NCI-H2196 treated with DMSO at 0.1 percent for 48 hours (cell line): ENCODE results near the gene UXS1.
"Not testable (repeated sequence)": the region's sequence is repeated elsewhere in the genome, so short reads cannot be mapped to it uniquely, and the experiment has no call there.

ENCODE experiments used
- DNase-seq: peaks from one replicate; lab custom pipeline; 2025; ENCODE audit not compliant: unreplicated experiment; lab: John Stamatoyannopoulos, UW

The UXS1 gene

DNA sequence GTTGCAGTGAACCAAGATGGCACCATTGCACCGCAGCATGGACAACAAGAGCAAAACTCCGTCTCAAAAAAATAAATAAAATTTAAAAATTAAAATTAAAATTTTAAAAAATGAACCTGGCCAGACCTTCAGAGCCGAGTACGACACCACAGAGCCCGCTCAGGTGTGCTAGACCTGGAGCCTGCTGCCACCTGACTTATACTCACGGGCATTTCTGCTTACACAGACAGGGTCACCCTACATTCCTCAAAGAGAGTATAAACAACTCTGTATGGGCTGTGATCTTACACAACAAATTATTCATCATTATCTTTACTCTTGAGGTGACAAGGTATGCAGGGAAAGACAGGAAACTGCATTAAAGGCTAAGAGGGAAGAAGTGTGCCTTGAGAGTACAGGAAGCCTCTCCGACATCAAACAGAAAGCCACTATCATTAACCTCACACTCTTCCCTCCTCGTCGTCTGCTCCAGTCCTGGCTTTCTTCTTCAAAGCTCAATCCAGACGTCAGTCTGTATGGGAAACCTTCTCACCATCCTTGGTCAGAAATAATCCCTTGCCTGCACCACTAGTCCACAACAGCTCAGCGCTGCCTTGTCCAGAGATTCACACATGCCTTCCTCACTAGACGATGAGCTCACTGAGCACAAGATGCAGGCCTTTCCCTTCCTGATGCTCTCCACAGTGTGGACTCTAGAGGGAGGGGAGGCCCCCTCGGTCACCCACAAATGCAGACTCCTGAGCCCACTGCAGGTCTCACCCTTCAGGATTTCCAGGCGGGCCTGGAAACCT is 56.2 kb downstream of the UXS1 start:
- DNase-seq, result no peak

DNA sequence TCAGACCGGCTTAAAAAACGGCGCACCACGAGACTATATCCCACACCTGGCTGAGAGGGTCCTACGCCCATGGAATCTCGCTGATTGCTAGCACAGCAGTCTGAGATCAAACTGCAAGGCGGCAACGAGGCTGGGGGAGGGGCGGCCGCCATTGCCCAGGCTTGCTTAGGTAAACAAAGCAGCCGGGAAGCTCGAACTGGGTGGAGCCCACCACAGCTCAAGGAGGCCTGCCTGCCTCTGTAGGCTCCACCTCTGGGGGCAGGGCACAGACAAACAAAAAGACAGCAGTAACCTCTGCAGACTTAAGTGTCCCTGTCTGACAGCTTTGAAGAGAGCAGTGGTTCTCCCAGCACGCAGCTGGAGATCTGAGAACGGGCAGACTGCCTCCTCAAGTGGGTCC is 62.9 kb downstream of the UXS1 start:
- DNase-seq, result not testable (repeated sequence)

DNA sequence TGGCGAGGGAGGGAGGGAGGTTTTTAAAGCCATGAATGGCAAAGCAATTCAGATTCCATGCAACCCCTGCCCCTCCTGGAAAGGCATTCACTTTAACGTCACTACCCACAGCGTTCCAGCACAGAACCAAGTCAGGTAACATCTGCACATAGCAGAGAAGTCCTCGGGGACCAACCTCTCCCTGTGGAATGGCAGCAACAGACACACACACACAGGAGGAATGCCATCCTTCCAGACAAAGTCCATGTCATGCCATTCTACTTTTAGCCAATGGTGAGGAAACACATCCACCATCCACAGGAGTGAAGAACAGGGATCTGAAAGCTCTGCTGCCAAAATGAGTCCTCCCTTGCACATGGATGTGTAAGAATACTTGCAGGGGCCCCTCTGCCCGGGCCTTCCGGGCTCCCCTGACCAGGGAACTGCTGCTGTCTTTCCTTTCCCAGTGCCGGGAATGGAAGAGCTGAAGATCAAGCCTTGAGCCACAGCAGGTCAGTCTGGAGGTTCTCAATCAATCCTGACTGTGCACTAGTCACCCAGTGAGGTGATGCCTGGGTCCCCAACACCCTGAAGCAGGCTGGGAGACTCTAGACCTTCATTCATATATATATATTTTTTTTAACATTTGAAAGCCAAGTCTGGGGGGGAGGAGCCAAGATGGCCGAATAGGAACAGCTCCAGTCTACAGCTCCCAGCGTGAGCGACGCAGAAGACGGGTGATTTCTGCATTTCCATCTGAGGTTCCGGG is 63.7 kb downstream of the UXS1 start:
- no peak for DNase-seq

DNA sequence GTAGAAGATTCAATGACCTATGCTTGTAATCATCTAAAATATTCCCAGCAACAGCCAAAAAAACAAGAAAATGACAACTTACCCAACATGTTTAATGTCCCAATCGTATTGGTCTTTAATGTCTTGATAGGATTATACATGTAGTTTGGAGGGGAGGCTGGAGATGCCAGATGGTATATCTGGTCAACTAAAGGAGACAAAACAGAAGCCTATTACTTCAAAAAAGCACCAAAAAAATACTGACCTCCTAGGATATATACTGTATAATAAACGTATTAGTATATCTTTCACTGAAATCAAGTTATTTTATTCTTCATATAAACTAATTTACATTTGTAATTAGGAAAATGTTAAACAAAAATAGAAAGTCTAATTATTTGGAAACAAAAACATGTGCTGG is 64.5 kb downstream of the UXS1 start:
- no peak for DNase-seq

DNA sequence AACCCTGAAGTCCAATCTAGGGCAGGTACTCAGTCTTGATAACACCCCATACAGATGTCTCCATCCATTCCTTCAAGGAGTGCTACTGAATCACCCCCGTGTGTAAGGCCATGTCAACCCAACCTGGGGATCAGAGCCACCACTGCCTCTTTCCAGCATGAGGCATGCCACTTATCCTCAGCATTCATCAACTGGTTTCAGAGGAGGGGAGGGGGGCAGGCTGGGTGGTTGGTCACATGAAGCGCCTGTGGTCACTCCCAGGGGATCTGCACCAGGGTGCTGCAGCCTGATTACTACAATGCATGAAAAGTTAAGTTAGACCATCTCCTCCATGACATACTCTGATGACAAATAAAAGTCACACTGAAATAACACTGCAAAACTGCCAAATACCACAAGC is 65.0 kb downstream of the UXS1 start:
- DNase-seq, result no peak

DNA sequence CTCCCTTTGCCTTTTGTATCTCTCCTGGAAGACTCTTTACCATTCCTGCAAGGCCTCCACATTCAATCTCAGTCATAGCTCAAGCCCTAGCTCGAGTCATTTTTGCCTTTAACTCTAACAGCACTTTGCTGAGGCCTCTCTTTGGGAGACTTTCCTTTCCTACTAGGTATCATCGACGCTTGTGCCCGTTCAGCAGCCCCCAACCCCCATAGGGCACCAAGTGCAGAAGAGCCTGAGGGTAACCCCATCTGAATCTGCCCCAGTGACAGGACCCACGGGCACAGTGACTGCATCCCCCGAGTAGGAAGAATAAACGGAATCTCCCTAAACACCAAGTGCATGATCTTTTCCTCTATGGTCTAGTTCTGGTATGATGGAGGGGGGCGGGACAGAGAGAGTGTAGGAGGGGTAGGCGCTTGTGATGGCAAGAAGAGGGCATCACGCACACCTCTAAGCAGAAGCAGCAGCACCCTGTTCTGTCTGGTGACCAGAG is 66.3 kb downstream of the UXS1 start:
- no peak for DNase-seq

DNA sequence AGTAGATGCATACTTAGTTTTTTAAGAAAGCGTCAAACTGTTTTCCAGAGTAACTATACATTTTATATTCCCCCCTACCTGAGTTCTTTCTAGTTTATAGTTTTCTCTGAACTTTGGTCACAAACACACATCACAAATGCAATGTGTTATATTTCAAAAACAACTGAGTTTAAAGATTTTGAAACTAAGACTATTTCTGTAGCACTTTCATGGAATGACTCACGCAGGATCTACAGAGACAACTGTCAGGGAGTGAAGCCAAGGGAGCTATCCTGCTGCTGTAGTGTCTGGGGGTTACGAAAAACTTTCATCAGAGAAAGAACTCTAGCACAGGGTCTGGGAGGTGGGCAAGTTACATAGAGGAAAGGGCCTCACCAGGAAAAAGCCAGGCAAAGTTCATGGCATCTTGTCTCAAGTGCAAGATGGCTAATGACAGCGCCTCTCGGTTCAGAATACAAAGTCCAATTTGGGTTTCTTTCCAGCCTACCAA is 66.8 kb downstream of the UXS1 start:
- DNase-seq, result no peak

DNA sequence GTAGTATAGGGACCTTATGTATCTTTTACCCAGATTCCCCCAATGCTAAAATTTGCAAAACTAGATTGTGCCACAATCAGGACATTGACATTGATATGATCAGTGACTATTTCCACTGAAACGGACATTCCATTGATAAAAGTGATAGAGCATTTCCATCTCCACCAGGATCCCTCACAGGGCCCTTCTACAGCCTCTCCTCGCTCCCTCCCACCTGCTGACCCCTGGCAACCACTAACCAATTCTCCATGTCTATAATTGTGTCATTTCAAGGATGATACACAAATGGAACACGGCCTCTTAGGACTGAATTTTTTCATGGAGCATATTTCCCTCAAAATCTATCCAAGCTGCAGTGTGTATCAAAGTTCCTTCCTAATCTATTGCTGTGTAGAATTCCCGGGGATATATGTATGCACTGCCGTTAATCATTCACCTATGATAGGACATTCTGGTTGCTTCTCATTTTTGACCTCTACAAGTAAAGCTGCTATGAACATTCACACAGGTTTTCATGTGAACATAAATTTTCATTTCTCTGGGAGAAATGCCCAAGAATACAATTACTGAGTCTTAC is 67.3 kb downstream of the UXS1 start:
- DNase-seq, result no peak

DNA sequence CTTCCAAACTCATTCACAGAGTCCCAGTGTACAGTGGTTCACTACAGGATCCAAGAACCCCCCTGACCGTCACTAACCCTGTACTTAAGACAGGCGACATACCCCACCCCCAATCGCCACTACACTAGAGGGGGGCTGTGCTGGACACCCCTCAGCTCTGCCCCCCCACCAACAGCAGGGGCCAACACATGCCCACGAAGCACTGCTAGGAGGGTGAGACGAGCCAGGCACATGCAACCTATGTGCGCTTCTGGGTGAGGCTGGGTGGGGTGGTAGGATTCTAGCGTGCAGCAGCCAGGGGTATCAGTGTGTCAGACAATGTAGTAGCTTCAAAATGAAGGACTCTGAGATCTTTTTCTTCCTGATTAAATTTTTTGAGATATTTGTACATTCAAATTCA is 67.8 kb downstream of the UXS1 start:
- DNase-seq, result no peak

DNA sequence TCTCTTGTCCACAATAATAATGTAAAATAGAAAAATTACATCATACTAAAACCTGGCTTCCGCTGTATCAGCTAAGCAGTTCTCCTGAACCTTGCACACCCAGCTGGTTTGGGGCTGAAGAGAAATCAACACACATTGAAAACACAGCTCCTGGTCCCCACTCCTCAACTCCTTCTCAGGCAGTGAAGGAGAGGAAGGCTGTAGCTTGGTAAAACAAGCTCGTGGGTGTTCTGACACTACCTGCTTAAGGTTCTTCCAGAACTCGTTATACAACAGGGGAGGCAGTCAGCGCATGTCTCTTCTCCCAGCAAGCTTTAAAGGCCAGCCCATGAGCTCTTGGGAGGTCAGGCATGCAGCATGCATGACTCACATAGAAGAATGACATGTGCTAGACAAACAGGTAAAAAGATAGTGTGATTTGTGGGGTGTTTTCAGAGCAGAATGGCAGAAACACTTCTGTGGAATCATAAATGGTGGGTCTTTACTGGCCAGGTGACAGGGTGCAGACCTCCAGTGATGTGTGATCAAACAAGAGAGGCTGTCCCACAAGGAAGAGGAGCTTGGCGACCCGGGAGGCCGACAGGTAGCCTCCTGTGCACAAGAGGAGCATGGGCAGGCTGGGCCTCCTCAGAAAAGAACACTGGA is 69.1 kb downstream of the UXS1 start:
- no peak for DNase-seq

DNA sequence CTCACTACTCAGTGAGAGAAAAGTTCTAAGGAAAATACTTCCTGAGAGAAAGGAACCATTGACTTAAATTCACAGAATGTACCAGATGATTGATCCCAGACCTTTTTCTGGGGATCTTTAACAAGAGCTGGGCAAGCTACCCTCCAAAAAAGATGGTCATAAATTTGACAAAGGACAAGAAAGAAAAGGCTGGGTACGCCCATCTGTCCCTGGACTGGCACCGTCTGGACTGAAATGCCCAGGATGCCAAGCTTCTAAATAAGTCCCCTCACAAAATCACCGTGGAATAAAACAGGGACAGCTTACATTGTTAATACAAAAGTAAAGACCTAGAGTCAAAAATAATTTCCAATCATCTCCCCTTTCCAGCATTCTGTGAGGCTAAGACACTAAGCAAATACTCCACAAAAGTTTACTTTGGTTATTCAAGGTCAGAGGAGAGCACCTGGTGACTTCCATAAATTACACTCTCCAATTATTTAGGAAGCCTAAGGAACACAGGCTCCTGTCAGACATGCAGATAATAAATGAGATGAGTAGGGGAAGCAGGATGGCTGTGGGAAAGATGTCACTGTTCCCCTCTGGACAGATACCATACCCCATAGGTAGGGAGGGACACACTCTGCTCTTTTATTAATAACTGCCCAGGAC is 69.9 kb downstream of the UXS1 start:
- DNase-seq, result no peak

DNA sequence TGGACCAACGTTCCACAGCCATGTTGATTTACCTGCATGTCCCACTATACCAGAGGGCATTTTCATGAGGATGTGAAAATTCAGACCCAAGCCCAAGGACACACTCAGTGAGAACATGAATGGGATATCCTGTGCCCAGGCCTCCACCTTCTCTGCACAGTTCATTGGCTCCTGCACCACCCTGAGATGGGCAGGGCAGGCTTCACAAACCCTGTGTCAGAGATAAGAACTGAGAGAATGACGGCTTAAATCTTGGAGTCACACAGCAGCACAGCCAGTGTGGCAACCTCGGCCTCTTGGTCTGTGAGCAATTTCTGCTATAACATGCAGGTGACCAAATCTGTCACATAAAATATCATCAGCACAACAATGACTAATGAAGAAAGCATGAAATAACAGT is 71.9 kb downstream of the UXS1 start:
- no peak for DNase-seq

DNA sequence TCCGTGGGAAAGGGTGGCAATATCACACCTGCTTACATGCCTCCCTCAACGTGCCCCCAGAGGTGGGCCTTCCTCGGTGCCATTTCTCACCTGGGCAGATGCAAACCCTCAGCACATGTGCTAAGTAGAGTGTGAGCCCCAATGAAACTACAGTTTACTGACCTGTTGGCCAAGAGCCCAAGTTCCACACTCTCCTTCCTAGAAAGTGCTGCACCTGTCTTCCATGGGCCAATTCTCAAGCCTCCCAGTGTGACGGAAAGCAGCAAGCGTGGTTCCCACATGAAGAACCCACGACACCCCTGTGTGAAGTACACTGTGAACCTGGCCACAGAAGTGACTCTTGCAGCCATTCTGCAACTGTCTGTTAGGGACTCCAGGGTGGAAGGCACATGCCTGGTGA is 73.7 kb downstream of the UXS1 start:
- no peak for DNase-seq

DNA sequence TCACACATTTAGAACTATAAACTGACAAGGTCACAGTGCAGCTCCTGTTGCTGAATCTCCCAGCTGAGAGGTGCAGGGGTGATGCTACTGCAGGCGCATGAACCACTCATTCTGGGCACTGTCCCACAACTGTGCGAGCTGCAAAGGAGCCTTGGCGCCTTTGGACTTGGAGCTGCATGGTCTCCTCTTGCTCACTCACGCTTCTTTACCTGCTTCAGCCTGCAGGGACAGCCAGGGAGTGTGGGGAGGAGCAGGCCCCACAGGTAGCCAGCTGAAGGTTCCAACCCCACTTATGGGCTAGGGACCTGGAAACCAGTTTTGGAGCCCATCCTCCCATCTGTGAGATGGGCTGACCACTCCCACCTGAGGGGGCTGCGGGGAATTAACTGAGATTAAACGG is 75.0 kb downstream of the UXS1 start:
- DNase-seq, result no peak

DNA sequence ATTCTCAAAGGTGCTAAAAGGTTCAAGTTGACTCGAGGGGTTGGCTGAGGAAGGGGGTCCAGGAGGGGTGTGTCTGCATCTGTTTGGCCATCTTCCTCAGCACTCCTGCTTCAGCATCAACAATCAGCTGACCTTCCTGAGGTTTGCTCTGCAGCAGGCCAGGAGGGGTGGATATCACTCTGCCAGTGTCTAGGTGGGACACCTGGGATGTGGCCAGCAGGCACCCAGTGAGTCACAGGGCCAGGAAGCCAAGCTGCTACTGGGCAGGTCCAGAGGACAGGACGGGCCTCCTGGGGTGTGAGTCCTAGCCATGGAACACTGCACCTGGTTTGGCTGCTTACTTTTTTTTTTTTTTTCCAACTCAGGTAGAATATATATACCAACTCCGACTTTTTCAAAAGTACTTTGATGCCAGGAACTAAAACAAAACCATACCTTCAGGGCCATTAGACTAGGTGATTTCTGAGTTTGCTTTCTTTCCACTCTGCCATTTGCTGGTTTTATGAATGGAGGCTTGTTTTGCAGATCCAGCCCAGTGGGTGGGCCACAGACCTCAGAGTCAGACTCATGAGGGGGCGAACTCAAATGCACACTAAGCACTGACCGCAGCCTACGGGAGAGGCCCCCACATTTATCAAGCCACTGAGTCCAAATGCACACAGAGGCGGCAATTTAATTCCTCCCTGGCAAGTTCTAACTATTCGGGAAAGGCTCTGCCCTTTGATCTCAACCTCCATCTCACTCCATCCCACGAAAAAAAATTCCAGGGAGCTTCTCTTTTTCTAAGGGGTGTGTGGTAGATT is 76.0 kb downstream of the UXS1 start:
- DNase-seq, result no peak

DNA sequence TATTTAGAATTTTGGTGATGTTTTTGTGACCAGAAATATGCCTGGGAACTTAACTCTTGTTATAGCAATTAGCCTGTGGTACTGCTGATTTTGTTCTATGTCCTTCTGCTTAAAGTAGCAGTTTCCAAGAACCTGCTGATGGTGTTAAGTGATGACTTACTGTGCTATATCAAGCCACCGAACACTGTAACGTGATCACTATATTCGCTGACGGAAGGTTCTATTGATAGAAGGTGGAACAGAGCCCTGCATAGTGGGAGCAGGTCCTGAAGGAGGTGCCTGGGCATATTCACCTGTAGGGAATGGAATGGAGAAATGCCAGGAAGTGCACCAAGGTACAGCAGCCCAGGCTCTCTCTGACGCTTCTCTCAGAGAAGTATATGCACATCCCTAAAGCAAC is 76.8 kb downstream of the UXS1 start:
- DNase-seq, result no peak

DNA sequence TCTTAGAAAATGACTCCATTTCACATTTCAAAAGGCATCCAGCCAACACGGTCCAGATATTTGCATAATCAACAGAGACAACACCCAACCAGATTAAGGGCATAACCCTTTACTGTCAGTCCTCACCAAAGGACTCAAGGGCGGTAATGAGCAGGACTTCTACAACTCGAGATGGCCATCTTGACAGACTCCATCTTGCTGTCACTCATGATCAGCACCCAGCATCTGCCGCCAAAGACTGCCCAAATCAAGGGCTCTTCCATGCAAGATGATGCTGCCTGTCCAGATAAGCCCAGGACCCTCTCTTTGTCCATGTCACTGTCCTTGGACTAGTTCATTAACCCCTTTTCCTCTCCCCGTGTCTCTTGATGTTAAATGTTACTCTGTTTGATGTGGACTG is 77.9 kb downstream of the UXS1 start:
- DNase-seq, result no peak

DNA sequence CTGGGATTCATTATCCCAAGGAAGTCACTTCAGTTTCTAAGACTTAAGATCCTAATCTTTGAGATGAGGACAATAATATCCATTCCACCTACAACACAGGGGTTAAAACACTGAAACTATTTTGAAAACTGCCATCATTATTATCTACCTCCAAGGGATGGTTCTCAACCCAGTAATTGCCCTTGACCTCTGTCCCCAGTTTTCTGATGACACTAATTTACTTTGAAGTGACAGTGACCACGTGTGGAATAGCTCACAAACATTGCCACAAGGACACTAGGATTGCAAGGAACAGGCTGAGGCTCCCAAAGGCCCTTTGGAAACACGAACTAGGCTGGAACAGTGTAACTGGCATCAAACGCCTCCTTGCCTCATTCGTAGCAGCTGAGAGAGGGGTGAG is 78.4 kb downstream of the UXS1 start:
- no peak for DNase-seq

DNA sequence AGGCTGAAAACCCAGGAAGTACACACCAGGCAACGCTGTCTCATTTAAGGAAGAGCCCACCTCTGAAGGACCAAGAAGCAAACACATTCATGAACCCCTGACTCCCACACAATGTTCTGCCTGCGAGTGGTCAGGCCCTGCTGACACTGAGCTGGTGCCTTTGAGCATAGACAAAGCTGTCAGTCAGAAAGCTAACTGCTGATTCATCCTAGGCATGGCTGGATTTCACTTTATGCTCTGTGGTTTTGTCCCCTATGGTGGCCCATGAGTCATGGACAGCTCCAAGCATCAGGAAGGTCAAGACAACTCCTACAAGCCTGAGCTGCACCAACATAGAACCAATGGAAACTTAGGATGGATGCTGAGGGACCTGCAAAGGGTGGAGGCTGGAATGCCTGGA is 78.9 kb downstream of the UXS1 start:
- DNase-seq, result no peak

DNA sequence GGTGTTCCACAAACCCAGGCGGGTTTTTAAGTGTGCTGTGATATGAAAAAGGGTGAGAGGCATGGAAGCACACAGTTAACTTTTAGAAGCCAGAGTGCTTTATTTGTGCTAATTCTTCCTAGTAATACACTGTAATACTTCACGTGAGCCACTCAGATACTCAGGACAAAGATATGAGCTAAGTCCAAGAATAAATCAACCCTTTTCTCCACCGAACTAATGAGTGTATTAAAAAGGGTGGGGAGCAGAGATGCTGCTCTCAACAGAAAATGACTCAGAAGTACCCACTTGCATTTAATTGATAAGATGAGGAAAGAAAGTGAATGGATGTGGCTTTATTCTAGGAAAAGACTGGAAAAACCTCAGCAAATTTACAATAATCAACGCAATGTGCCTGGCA is 79.9 kb downstream of the UXS1 start:
- no peak for DNase-seq
